Measurements from ENCODE around the gene TMEM158.

The TMEM158 gene

DNA sequence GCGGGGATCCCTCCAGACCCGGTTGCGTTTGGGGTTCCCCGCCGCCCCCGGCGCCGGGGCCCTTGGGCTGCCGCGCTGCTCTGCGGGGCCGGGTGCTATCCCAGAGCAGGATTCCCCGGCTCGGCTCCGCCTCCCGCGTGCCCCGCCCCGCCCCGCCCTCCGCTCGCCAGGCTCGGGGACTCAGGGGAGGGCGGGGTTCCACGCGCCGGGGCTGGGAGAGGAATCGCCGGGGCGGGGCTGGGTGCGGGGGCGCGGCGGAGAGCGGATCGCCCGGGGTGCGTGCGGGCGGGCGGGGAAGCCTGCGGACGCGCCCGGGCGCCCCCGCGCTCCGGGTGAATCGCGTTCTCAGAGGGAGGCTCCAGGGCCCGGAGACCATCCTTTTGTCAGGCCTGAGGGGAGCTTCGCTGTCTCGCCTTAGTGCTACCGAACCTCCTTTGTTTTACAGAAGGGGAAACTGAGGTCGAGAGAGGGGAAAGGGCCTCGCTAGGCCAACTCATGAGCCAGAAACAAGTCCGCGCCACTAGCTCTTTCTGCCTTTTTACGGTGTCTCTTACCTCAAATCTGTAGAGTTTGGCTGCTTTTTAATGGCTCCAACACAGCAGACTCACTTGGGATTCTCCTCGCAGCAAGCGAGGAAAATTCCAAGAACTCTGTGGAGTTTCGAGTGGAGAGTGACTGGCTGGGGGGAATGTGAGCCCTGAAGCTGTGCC, at the start of gene TMEM158:
TSS of gene TMEM158 (minus strand) at position 82 of the 710 bp plus-strand sequence. CDS start 260 bp downstream, outside the sequence.
- DNase-seq, result no peak

DNA sequence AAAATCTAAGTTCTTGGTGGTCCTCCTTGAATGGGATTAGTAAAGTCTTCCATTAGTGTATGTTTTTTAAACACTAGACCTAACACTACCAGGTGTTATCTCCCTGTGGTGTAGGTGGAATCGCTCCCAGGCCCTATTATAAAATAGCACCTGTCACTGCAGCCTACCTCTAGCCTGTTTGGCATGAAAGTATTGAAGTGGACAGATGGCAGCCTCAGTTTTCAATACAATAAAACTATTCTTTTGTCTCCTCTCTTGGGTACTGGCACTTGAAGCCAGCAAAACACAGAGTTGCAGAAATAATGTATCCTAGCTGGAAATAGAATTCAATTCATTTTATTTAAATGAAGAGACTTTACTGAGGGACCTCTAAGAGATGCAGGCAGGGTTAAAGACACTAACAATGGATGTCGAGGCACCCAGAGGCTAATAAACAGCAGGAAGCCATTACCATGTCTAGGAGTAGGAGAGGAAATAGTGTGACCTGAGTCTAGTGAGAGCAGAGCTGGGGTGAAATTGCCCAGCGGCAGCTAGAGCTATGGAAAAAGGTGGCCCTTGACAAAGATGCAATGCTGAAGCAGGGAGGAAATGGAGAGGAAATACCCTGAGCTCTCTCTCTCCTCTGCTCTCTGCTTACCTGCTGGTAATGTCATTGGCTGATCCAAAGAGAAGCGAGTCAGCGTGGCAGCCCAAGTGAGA, 49.1 kb upstream of the TMEM158 start:
- no peak for DNase-seq

- DNase-seq, result no peak
These were observed 47.8 kb upstream of the TMEM158 start for GRCh38 chr3:45273681-45274515.

- no peak for DNase-seq
These were observed 46.9 kb upstream of the TMEM158 start for GRCh38 chr3:45272828-45273470.

DNA sequence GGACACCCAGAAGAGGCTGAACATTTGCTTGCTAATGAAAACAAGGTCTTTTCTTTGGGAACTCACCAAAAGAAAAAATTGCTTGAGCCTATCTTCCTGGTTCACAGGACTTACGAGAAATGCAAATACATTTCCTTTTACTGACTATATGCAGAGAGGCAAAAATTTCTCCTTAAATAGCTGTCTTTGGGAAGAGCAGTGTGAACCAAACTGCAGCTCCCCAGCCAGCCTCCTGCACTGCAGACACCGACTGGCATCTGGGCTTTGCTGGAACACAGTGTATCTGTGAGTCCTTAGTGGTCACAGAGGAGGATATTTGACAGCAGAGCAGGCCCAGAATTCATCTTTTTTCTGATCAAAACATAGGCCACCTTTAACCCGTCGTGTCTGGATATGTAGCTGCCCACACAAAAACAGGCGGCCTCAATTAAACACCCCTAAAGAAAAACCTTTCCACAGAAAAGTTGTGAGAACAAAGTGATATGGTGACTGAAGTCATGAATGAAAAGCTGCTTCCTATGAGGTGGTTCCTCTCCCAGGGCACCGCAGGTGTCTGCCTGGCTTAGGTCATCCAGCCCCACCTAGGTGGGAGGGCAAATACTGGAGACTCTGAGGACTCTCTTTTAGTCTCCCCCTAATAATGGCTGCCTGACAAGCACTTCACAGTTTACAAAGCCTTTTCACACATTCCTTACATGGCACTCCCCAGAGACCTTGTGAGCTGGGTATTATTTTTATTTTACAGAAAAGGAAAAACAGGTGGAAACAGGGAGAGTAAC, 46.1 kb upstream of the TMEM158 start:
- DNase-seq, result no peak

GRCh38 chr3:45269952-45270351, 43.9 kb upstream of the TMEM158 start:
- no peak for DNase-seq

GRCh38 chr3:45267097-45267496, 41.0 kb upstream of the TMEM158 start:
- DNase-seq, result no peak

GRCh38 chr3:45261333-45262110, 35.4 kb upstream of the TMEM158 start:
- DNase-seq, result no peak

- DNase-seq, result no peak
These were observed 33.0 kb upstream of the TMEM158 start for GRCh38 chr3:45259133-45259532.

DNA sequence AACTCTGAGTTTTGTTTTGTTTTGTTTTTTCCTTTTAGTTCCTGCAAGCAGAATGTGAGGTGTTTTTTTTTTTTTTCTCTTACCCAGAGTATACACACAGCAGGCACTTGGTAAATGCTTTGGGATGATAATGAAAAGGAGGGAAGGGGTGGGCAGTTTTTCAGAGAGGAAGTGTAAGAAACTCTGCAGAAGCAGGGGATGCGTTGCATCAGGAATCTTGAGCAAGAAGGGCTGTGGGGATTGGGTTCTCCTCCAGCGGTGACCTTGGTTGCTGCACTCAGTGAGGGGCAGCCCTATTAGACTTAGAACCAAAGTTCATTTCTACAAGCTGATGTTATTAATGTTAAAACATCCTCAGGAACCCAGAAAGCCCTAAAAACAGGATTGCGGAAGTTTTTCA, 32.2 kb upstream of the TMEM158 start:
- no peak for DNase-seq

DNA sequence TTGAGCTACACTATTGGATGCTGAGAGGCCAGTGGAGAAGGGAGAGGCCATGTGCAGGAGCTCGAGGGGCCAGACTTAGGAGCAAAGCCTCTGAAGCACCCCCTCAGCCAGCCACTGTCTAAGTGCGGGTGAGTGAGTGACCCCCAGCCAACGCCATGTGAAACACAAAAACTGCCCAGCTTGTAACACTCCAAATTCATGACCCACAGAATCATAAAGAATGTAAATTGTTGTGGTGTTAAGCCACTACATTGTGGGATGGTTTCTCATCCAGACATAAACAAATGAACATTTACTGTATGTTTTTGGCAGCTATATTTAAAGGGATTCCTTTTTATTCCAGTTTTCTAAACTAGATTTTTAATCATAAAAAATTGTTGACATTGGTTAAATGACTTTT, 27.2 kb upstream of the TMEM158 start:
- DNase-seq, result no peak

GRCh38 chr3:45252826-45253225, 26.7 kb upstream of the TMEM158 start:
- DNase-seq, result no peak

- no peak for DNase-seq
These were observed 23.3 kb upstream of the TMEM158 start for GRCh38 chr3:45249391-45249790.

DNA sequence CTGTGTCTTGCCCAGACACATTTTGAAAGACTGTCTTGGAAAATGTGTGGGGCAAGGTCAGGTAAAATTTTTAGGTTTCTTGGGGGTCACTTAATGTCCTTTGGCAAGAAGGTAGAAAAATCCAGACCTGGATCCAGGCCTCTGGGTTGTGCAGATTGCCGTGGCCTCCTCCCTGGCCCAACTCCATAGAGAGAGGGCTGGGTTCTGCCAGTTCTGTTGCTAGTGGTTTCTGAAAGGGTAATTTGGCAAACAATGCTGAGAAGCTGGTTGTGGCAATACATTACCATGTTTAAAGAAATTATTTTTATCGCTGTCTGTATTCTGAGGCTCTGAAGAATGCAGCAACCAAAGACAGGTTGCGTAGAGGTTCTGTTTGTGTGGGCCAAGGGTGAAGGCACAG, 20.2 kb upstream of the TMEM158 start:
- DNase-seq, result no peak

DNA sequence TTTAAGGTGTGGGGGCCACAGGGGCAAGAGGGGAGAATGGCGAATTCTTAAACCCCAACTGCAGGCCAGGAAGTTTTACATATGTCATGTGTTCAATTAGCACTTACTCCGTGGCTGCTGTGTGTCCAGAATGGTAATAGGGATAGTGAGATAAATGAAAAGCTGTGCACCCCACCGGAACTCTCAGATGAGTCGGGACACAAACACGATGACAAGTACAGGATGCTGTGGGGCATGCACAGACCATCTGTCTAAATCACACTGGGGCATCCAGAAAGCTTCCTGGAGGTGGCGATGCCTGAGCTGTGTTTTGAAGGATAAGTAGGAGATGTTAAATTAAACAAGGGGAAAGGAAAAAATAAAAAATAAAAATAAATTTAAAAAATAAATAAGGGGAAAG, 18.3 kb upstream of the TMEM158 start:
- no peak for DNase-seq

- no peak for DNase-seq
These were observed 15.1 kb upstream of the TMEM158 start for GRCh38 chr3:45241206-45241605.

DNA sequence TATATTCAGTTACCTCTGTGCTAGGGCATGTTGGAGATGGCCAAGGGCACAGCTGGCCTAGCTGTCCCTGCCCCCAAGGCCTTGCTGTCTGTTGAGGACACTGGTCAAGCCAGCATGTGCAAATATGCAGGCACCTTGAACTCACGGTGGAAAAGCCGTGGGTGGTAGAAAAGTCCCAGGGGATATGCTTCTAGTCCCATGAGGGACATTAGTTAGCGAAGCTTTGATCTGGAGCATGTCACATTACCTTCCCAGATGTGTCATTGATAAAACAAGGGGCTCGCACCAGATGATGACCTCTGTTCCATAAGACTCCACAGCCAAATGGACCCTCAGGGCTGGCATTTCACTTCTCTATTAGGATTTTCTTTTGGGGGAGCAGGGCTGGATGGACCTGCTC, 14.2 kb upstream of the TMEM158 start:
- no peak for DNase-seq

DNA sequence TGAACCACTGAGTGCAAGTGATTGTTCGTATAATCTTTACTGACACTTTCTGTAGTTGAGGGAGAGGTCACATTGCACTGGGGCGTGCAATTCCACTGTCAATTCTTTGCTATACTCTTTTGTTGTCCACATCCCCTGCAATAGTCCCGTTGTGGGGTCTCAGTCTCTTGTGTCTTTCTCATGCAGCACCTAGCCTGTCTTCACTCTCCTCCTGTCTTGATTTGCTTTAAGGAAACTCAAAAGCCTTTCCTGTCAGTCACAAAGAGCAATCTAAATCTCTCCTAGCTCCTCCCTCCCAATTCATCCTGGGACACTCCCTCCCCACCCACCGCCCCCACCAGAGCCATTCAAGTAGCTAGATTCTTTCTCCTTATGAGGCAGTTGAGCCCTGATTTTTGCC, 13.2 kb upstream of the TMEM158 start:
- DNase-seq, result no peak

GRCh38 chr3:45236964-45237363, 10.9 kb upstream of the TMEM158 start:
- no peak for DNase-seq

DNA sequence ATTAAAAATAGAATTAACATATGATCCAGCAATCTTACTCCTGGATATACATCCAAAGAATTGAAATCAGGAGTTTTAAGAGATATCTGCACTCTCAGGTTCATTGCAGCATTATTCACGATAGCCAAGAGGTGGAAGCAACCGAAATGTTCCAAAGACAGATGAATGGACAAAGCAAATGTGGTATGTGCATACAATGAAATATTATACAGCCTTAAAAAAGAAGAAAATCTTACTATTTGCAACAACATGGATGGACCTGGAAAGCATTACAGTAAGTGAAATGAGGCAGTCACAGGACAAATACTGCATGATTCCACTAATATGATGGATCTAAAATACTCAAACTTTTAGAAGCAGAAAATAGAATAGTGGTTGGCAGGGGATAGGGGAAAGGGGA, 9.3 kb upstream of the TMEM158 start:
- DNase-seq, result no peak

DNA sequence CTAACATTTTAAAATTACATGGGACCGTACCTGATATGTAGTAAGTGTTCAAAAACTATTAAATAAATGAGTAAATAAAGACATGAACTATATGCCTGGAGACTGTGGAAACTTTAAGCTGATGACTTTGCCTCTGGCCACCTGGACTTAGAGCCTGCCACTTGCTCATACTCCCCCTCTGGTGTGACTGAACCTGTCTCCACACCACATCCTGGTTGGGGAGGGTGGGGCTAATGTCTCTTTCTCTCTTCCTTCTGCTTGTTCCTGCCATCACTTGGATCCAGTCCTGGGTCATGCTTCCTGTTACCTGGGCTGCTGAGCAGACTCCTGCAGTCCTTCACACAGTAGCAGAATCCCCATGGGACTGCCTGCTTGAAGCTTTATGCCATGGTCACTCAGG, 8.2 kb upstream of the TMEM158 start:
- no peak for DNase-seq

DNA sequence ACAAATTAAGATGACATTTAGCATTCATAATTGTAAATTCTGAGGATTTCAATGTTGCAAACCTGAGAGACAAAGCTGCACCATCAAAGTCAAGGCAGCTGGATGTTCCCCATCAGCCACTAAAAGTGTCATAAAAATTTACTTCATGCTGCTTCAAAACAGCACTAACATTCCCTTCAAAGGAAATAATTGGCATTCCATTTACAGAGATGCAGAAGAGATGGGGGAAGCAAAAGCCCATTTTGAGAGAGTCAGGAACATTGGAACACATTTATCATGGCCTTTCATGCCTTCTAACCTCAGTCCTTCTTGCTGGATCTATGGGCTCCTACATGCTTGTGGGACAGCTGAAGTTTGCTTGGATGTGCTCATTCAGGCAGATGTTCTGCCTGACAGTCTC, 6.4 kb upstream of the TMEM158 start:
- DNase-seq, result no peak
